NCI-H1436 (cell line): ENCODE data around the gene PTGES.

Experiments
- DNase-seq: peaks from one replicate; lab custom pipeline; 2025; lab: John Stamatoyannopoulos, UW

The PTGES gene

DNA sequence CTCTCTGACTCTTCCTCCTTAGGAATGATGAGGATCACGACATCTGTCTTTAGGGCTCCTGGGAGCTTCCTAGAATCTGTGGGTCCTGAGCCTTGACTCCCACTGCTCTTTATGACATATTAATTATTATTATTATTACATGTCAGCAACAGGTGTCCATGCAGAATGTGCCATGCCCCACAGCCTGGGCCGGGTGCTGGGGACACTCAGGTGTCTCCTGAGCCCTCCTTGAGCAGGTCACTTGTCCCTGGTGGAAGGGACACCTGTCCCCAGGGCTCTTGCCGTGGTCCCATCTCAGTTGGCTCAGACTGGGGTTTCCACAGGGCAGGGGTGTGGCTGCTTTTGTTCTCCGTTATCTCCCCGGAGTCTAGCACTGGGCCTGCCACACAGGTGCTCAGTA, 34.2 kb downstream of the PTGES start:
- no peak for DNase-seq

DNA sequence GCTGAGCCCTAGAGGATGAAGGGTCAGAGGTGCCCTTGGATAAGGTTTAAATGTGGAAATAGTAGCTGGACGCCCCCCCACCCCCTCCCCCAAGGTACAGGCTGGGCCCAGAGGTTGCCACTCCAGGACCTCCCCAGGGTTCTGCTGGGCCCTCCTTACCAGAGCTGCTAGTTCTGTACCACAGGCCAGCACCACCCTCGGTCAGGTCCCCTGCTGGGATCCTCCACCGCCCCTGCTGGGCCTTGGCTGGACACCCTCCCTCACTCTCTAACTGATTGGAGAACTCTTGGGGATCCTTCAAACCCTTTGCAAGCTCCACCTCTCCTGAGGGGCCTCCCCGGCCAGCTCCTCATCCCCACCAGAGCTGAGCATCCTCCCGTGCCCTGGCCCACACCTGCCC, 34.9 kb downstream of the PTGES start:
- DNase-seq, result no peak

DNA sequence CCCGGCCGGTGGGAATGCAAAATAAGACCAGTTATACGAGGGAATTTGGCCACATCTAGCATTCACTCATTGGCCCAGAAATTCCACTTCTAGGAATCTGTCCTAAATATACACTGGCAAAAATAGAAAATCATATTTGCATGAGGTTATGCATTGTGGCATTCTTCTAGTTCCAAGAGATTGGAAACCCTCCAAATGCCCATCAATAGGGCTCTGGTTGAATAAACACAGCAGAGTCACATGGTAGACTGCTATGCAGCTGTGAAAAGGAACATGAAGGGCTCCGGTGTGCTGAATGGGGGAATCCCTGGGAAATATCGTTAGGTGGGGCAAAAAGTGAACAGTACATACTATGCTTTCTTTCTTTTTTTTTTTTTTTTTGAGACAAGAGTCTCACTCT, 36.8 kb downstream of the PTGES start:
- DNase-seq, result no peak

DNA sequence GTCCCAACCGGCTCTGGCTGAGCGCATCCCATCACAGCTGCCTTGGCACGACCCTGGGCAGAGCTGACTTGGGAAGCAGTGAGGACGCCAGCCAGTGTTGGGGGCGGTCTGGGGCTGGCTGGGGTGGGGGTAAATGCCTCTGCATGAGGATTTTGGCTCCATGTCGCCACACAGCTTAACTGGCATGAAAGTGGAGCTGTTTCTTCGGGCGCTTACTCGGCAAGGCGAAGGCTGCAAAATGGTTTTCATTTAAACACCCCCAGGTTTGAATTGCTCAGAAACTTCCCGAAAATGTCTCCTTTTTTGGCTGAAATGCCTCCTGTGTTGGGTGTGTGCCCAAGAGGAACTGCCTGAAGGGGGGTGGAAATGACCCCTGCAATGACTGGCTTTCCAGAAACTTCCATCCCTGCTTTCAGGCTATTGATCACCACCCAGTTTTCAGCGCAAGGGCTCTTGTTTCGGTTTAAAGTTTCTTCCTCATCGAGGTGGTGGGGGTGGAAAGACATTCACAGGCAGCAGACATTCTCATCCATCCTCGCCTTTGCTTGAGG, 38.3 kb downstream of the PTGES start:
- no peak for DNase-seq

DNA sequence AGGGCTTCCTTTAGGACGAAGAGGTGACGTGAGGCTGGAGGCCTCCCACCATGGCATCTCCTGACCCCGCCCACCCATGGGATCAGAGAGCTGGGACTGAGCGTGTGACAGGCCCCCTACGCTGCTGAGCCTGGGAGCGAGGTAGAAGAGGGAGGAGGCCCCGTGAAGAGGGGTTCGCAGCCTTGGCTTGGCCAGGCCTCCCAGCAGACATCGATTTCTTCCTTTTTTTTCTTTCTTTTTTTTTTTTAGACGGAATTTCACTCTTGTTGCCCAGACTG, 39.5 kb downstream of the PTGES start:
- DNase-seq, result no peak

DNA sequence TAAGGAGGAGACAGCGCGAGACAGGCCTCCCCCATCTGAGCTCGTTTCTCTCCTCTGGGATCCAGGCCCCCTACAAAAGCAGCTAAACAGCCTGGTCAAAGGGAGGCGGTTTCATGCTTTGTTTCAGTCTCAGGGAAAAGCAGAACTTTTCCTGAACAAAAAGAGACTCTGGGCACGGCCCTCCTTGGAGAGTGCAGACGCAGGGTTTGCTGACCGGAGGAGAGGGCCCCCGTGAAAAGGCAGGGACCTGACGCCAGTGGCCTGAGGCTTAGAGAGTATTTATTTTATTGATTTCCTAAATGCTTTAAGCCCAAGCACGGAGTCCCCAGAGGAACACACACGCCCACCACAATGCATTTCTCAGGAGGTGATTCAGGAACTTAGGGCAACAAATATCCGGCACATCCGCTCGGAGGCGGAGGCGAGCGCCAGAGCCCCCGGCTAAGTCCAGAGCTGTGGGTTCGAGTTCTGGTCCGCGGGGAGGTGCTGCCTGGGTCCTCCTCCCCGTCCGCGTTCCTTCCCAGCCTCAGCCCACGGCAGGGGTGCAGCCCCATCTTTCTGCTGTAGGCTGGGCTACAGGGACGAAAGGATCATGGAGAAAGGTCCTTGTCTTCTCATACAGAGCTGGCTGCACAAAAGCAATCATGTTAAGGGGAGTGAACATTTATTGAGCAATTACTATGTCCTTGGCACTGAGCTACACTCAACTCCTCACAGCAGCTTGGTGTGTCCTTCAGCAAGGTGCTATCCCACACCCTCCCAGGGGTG, 40.0 kb downstream of the PTGES start:
- DNase-seq, result no peak

DNA sequence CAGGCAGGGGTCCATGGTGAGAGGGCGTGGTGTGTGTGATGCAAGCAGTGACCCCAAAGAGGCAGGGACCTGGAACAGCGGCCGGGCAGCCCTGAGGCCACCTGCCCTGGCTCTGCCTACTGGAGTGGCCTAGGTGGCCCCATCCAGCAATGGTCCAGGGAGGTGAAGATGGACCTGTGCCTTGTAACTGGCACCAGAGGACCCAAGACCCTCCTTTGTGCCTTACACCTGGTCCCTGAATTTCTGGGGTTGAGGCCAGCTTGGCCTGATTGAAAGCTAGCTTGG, 42.7 kb downstream of the PTGES start:
- DNase-seq, result no peak

GRCh38 chr9:129709438-129710168, 43.2 kb downstream of the PTGES start:
- DNase-seq, result no peak

GRCh38 chr9:129708793-129709192, 44.0 kb downstream of the PTGES start:
- no peak for DNase-seq

DNA sequence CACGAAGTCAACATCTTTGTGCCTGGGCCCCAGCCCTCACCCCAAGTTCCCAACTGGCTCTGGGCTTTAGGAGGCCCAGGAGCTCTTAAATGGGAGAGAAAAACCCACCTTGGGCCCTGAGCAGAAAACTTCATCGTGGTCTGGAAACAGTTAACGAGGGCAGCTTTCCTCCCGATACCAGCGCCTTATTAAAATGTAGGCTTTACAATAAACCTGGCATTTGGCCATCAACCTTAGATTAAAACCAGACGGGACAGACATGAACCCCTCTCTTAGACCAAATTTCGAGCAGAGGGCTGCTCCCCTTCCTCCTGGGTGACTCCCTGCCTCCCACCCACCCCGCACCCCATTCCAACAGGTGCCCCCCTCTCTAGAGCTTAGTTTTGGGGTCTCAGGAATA, 48.0 kb downstream of the PTGES start:
- no peak for DNase-seq

GRCh38 chr9:129703667-129704355, 49.0 kb downstream of the PTGES start:
- DNase-seq, result no peak

DNA sequence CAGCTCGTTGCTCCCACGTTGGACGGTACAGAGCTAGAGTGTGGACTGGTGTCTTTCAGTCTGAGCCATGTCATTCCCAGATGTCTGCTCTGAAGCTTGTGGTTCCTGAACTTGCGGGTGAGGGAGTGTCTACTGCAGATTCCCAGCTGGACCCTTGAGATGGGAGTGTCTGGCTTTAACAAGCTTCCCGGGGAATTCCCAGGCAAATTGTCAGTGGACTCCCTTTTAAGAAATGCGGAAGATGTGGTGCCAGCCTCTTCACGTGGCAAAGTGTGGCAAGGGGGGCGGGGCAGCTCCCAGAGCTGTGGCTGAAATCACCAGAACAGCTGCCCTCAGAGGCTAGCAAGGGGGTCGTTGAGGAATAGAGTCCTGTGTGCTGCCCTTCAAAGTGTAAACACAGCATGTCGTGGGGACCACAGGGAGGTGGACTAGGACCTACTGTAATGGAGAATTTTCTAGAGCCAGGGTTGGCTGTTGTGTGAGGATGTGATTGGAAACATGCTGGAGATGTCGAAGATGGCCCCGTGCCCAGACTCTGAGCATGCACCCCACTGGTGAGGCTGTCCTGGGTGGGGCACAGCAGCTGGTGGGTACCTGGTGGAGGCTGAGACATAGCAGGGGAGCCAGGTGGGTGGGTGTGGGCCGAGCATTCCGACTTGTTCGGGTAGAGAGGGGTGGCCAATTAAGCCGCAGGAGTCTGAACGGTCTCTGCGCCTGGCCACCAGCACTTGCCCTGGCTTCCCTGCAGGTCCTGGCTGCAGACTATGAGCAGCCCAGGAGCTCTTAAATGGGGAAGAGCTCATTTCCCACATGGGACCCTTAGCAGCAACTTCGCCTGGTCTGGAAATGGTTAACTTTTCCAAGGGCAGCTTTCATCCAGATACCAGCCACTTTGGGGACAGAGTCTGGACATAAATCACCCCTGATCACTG, 50.0 kb downstream of the PTGES start:
- DNase-seq, result no peak

GRCh38 chr9:129701549-129701948, 51.3 kb downstream of the PTGES start:
- no peak for DNase-seq

DNA sequence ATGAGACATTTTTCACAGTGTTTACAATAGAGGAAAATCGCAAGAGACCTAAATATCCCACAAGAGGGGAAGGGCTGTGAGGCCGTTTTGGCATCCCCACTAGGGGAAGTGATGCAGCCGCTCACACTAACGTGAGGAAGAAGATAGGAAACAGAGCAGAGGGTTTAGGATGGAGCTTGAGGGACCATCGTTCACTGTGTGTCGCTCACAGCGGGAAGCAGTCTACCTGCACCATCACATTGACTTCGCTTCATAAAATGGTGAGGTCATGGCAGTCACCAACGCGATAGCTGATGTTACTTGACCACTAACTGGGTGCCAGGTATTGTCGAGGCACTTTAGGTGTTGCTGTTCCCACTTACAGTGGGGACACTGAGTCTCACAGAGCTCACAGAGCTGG, 51.8 kb downstream of the PTGES start:
- DNase-seq, result no peak

GRCh38 chr9:129698254-129698757, 54.5 kb downstream of the PTGES start:
- no peak for DNase-seq

DNA sequence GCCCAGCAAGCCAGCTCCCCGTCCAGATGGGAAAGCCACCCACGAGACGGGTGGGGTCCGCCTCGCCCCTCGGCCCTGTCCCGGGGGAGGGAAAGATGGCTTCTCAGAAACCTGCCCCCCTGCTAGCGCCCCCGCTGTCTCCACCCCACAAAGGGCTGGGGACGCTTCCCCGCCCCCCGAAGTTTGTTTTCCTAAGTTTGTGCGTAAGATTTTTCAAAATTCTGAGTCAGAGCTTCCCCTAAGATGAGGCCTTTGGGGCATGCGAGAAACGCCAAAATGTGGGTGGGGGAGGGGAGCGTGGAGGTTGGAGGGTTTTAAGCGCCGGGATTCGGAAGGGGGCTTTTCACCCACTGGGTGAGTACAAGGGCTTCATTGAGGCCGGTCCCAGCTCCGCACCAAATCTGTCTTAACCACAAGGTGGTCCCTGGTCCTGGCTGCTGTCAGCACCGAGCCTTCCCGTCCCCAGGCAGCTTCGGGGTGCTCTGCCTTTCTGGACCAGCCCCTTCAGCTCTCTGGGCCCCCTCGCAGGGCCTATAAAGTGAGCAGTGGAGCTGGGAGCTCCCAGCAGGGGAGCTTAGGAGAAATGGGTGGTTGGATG, 55.1 kb downstream of the PTGES start:
- DNase-seq, result no peak

DNA sequence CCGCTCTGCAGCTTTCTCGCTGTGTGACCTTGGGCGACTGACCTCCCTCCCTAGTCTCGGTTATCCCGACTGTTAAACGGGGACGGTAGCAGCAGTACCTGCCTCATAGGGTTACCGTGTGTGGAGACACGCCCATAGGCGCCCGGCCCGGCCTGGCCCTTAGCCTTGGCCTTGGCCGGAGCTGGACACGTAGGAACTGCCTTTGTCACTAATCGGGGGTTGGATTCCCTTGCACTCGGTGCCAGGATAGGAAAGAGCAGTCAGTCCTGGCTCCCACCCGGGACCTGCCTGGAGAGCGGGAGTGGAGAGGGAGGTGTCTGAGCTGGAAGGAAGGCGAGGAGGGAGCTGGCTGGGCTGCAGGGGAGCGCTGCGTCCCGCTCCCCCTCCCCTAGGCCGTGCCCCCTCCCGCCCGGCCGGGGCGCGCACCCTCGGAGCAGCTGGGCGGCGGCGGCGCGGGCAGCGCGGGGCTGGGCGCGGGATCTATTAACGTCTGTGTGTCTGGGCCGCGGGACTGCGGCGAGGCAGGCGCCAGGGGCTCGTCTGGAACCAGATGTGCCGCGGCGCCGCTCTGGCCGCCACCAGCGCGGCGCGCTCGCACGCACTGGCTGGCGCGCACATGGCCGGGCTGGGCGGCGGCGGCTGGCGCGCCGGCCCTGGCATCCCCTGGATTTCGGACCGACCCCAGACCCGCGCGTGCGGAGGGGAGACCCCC, 55.7 kb downstream of the PTGES start:
- DNase-seq, result no peak

DNA sequence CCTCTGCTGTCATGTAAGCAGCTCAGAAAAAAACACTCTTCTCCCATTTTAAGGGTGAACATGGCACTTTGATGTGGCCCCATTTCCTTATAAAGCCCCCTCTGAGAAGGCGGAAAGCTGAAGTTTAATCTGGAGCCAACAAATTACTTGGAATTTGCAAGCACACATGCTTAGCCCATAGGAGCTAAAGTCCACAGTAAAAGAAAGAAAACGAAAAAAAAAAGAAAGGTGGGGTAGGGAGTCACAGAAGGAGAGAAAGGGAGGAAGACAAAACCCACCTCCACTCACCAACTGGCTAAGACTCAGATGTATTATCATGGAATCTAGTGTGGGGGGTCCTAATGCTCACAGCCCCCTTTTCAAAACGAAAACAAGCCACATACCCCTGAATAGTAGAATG, 57.0 kb downstream of the PTGES start:
- DNase-seq, result no peak

GRCh38 chr9:129694243-129694646, 58.6 kb downstream of the PTGES start:
- no peak for DNase-seq

GRCh38 chr9:129693741-129694140, 59.1 kb downstream of the PTGES start:
- no peak for DNase-seq

DNA sequence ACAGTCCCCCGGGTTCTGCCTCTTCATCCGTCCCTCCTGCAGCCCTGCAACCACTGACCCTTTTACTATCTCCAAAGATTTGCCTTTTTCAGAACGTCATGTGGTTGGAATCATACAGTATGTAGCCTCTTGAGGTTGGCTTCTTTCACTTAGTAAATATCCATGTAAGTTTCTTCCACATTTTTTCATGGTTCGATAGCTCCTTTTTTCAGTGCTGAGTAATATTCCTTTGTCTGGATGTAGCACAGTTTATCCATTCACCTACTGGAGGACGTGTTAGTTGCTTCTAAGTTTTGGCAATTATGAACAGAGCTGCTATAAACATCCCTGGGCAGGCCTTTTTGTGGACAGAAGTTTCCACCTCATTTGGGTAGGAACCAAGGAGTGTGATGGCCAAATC, 60.3 kb downstream of the PTGES start:
- DNase-seq, result no peak
